ENCODE results near the gene IGSF3. TPM values are rescaled to one million over a fixed set of nuclear protein-coding genes. Genes with fewer than 3 reads are reported as not detected.

The IGSF3 gene
- total and polyA plus RNA-seq, 2 of the 8 experiments (the other 6 are each of a cell fraction or from before 2014, with no cell fraction given) = 30.0 to 32.2 TPM

DNA sequence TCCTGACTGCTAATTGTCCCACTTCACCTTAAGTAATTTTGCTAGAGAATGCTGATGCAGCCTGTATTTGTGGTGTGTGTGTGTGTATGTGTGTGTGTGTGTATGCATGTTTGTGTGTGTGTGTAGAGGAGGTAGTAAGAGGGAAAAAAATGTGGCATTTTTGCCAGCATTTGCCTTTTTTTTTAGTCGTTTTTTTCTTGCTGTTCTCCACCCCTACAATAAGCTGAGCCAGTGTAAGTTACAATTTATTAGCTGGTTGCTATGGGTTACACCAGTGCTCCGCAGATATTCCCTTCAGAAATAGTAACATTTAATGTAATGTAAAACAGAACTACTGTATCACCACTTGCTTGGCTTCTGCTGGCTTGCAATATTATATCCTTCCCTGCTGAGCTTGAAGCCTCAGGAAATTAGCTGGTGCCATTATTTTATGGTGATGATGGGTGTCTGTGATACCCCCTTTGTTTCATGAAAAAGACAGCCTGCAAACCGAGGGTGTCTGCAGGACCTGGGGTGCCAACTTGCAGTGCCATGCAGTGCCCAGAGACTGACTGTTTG is 23.4 kb upstream of the IGSF3 start:
- Histone ChIP-seq H2BK20ac (ENCODE audit: low read length) (no peak overlapping the region), H3K9me3 (ENCODE audit: insufficient read depth in 2 of 2, low read depth in 1 of 2, low read length in 1 of 2) (no peaks in the 10 kb centered on the region), H3K4ac (replicated peaks; ENCODE audit: insufficient read length, low read depth, low read length) (no peak overlapping the region), H4K91ac (replicated peaks; ENCODE audit: insufficient read length, low read length) (no peak overlapping the region), H2AFZ (ENCODE audit: low read length) (no peak overlapping the region), H3K27me3 (replicated peaks in 1 of 4; ENCODE audit: control insufficient read depth in 3 of 4, extremely low read depth in 1 of 4, insufficient read depth in 3 of 4, low read length in 3 of 4) (no peaks in the 10 kb centered on the region), H3K4me1 (replicated peaks in 1 of 4; ENCODE audit: control insufficient read depth in 3 of 4, insufficient read depth in 4 of 4, low read length in 3 of 4) (peaks cover 0 to 2% (median 0%) of the 10 kb centered on the region in 4 experiments; a peak in 1 of 7 replicates), H3K23me2 (ENCODE audit: low read depth, low read length) (no peaks in the 10 kb centered on the region), H4K5ac (ENCODE audit: insufficient read length, low read depth, low read length) (no peak overlapping the region), H3K18ac (ENCODE audit: extremely low read depth, low read length) (no peak overlapping the region), H3K79me2 (ENCODE audit: control insufficient read depth in 1 of 2, insufficient read depth in 2 of 2, low read length in 2 of 2) (no peaks in the 10 kb centered on the region), H3K27ac (ENCODE audit: low read depth, low read length) (no peak overlapping the region), H2AK5ac (ENCODE audit: low read depth, low read length) (no peak overlapping the region), H3K9ac (replicated peaks in 1 of 4; ENCODE audit: extremely low read depth in 1 of 4, low read depth in 3 of 4, low read length in 3 of 4) (no peak overlapping the region), H3K23ac (ENCODE audit: insufficient read length) (no peak overlapping the region), H3K4me2 (ENCODE audit: insufficient read depth in 1 of 2, low read depth in 2 of 2, low read length in 2 of 2) (no peak overlapping the region), H3K14ac (ENCODE audit: insufficient read length) (no peak overlapping the region), H3K79me1 (ENCODE audit: low read depth, low read length) (no peaks in the 10 kb centered on the region), H2BK12ac (ENCODE audit: low read depth, low read length) (no peak overlapping the region), H2BK5ac (ENCODE audit: low read depth, low read length) (no peak overlapping the region), H2BK15ac (ENCODE audit: low read length) (no peak overlapping the region; the same call in 1 of the 2 replicates), H4K20me1 (replicated peaks in 1 of 2; ENCODE audit: control insufficient read depth in 1 of 2, insufficient read depth in 2 of 2, low read length in 2 of 2) (no peaks in the 10 kb centered on the region), H3K56ac (replicated peaks; ENCODE audit: insufficient read length, low read depth, low read length) (no peak overlapping the region), H2BK120ac (replicated peaks; ENCODE audit: low read depth, low read length) (no peak overlapping the region), H3K4me3 (ENCODE audit: extremely low read depth in 1 of 4, insufficient read depth in 2 of 4, low read depth in 3 of 4, low read length in 4 of 4) (no peak overlapping the region), H4K8ac (ENCODE audit: extremely low read depth, insufficient read depth, low read length) (no peak overlapping the region), H3K36me3 (ENCODE audit: control insufficient read depth in 2 of 4, insufficient read depth in 4 of 4, low read length in 3 of 4) (no peaks in the 10 kb centered on the region)
- POLR2A ChIA-PET (ENCODE audit: partially characterized antibody) = interaction anchor here (1.6 kb wide), 1 partner anchor 23 kb away, joined by 6 read pairs; the partner anchor contains the start of gene IGSF3
- no peak for DNase-seq (ENCODE audit: low read depth in 1 of 2, low spot score in 2 of 2)
- CTCF ChIA-PET (ENCODE audit: partially characterized antibody) = interaction anchor here (0.6 to 3.0 kb wide), 8 partner anchors 8 to 95 kb away, joined by 3 to 10 read pairs (median 3); no protein-coding TSS in a partner anchor
- no peak for FAIRE-seq
- 75% methylated on average over 3 of the region's 3 CpGs; no CpG with 5 or more reads in 1 of the 2 experiments for WGBS, 2 experiments (ENCODE audit: extremely low coverage in 1 of 2, insufficient coverage in 1 of 2, insufficient read length in 1 of 2, insufficient replicate concordance in 2 of 2, low coverage in 1 of 2, low lambda C conversion rate in 2 of 2, missing lambda C conversion rate in 1 of 2)
- no peak for TF ChIP-seq SUZ12 (IDR thresholded peaks at IDR 0.05; ENCODE audit: low read length)
- no peak for TF ChIP-seq KDM1A (IDR thresholded peaks at IDR 0.05; ENCODE audit: borderline replicate concordance, low read length)
- TF ChIP-seq CHD1 (IDR thresholded peaks at IDR 0.05; ENCODE audit: low read depth, low read length) = no peak
- no peak for TF ChIP-seq CEBPB (IDR thresholded peaks at IDR 0.05; ENCODE audit: low read depth, low read length)
- TF ChIP-seq TAF1 (IDR thresholded peaks at IDR 0.05; ENCODE audit: low read depth, low read length) = no peak
- TF ChIP-seq CBX5 (IDR thresholded peaks at IDR 0.05; ENCODE audit: low read depth, low read length) = no peak
- no peak for TF ChIP-seq ASH2L (IDR thresholded peaks at IDR 0.05; ENCODE audit: low read length)
- no peak for TF ChIP-seq ATF2 (IDR thresholded peaks at IDR 0.05; ENCODE audit: low read length)
- no peak for TF ChIP-seq HDAC6 (IDR thresholded peaks at IDR 0.05; ENCODE audit: low read depth, low read length)
- no peak for TF ChIP-seq TAF7 (optimal IDR thresholded peaks at IDR 0.05; ENCODE audit: borderline replicate concordance, low read depth, low read length)
- no peak for TF ChIP-seq USF2 (IDR thresholded peaks at IDR 0.05; ENCODE audit: low read length)

Measured in H1 (cell line).